Heart left ventricle (tissue), 13 donors: ENCODE data around the gene DNAH3.

ENCODE experiments used
- POLR2A ChIP-seq, 2 donors: fragments of 450-650 bp; IDR thresholded peaks; one replicate each; pipeline ENCODE4 v1.6.1; 2017; ENCODE audit warnings: antibody characterized with exemption in 2 of 2, mild to moderate bottlenecking in 2 of 2, moderate library complexity in 2 of 2
- TF ChIP-seq, protein P1 (sequence below), 12 donors: fragments of 200-600 bp; sonication (generic) in 4 of 12; IDR thresholded peaks; one replicate each; pipeline versions ENCODE4 v1.5.0 to v1.8.0; 2018 to 2022; ENCODE audit warnings: antibody characterized with exemption in 12 of 12, mild to moderate bottlenecking in 5 of 12
- donor health status: ischemic (EF 13 %, LVEDD 7.1; RV severe dilation, severe dysfunction).
- donor health status: DM: no; HTN: yes; CAD: no.
- donor health status: DM: no; HTN: no; CAD: no.
- donor health status: ischemic (EF 25% LVEDD 6.9; RV normal size, moderate dysfunction).
- donor health status: ischemic (EF 25% LVEDD 5.7; RV mildly dilated, moderate dysfunction).
- donor health status: ischemic (EF 35%, LVEDD 5.7; RV mildly dilated, moderate dysfunction).
- donor health status: nonischemic (EF 11% LVEDD 7.7; RV severe dilation, severe dysfunction).
- donor health status: DM: yes; HTN: yes; CAD: no.
- donor health status: PGD.
- donor health status: ischemic (EF 29% LVEDD 5.4; RV normal size, mild dysfunction).
- donor health status: nonischemic (EF 23%, LVEDD 6.1; RV moderate dilation, normal function).

DNA sequence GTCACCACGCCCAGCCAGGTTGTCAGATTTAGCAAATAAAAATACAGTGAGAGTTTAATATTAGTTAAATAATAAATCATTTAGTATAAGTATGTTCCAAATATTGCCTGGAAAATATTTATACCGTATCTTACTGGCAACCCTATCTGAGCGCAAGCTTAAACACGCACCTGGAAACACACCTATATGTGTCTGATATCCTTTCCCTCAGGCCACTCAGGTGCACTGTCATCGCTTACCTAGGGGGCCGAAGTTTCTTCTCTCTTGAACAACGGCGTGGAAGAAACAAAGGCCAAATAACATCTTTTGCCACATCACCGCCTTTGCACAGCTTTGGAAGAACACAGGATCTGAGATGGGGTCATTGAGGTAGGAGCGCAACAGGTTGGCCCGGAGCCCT lies 196.1 kb downstream of the DNAH3 start:
- TF ChIP-seq, protein P1, sequence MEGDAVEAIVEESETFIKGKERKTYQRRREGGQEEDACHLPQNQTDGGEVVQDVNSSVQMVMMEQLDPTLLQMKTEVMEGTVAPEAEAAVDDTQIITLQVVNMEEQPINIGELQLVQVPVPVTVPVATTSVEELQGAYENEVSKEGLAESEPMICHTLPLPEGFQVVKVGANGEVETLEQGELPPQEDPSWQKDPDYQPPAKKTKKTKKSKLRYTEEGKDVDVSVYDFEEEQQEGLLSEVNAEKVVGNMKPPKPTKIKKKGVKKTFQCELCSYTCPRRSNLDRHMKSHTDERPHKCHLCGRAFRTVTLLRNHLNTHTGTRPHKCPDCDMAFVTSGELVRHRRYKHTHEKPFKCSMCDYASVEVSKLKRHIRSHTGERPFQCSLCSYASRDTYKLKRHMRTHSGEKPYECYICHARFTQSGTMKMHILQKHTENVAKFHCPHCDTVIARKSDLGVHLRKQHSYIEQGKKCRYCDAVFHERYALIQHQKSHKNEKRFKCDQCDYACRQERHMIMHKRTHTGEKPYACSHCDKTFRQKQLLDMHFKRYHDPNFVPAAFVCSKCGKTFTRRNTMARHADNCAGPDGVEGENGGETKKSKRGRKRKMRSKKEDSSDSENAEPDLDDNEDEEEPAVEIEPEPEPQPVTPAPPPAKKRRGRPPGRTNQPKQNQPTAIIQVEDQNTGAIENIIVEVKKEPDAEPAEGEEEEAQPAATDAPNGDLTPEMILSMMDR (IDR thresholded peaks at IDR 0.05) = no peak
- TF ChIP-seq POLR2A (IDR thresholded peaks at IDR 0.05) = no peak
